Thyroid gland (tissue), 4 donors: ENCODE results near the gene DHDH. TPM values are rescaled to one million over a fixed set of nuclear protein-coding genes. Genes with fewer than 3 reads are reported as not detected.

ENCODE experiments used
- DNase-seq, 2 donors: peaks; one replicate each; pipeline ENCODE4 v3.0.0-alpha.2; 2019
- H3K27ac ChIP-seq, 3 donors: fragments of 200-600 bp; sonication (generic); 1 replicate in 2 of 3; 2 replicates in 1 of 3; pipeline ENCODE4 v1.5.1; 2016 to 2019; ENCODE audit warnings: mild to moderate bottlenecking in 1 of 3, moderate library complexity in 1 of 3
- H3K27me3 ChIP-seq: fragments of 200-600 bp; sonication (generic); one replicate; pipeline ENCODE4 v1.5.1; 2019
- H3K36me3 ChIP-seq, 2 donors: fragments of 200-600 bp; sonication (generic); one replicate each; pipeline ENCODE4 v1.5.1; 2016 to 2019
- H3K4me1 ChIP-seq, 2 donors: fragments of 200-600 bp; sonication (generic); one replicate each; pipeline ENCODE4 v1.5.1; 2017 to 2019
- H3K4me3 ChIP-seq, 3 donors: fragments of 200-600 bp; sonication (generic); replicated peaks in 1 of 3; 1 replicate in 2 of 3; 2 replicates in 1 of 3; pipeline ENCODE4 v1.5.1; 2016; ENCODE audit warnings: mild to moderate bottlenecking in 1 of 3
- H3K9me3 ChIP-seq: fragments of 200-600 bp; sonication (generic); one replicate; pipeline ENCODE4 v1.5.1; 2017
- CTCF ChIP-seq, 6 experiments: fragments of 200-600 bp in 3 of 6; fragments of 450-650 bp in 3 of 6; sonication (generic) in 3 of 6; IDR thresholded peaks; one replicate each; pipeline ENCODE4 v1.5.1; 2016 to 2019; ENCODE audit warnings: antibody characterized with exemption in 6 of 6, mild to moderate bottlenecking in 2 of 6, inconsistent platforms in 1 of 6, moderate library complexity in 1 of 6
- POLR2A ChIP-seq, 2 donors: fragments of 450-650 bp; IDR thresholded peaks; one replicate each; pipeline ENCODE4 v1.6.1; 2017; ENCODE audit warnings: antibody characterized with exemption in 2 of 2, mild to moderate bottlenecking in 2 of 2, moderate library complexity in 1 of 2
- WGBS, 2 donors: methylation state at CpG; one replicate each; pipeline ENCODE4 v1.1.5; 2017; 5-methylcytosine and 5-hydroxymethylcytosine counted together
- intact Hi-C: fragments of 100-400 bp; cut with DNase I; formaldehyde crosslinking; loops from one replicate; pipeline ENCODE4 v1.15.1; 2023
- total RNA-seq, 4 donors: library from RNA; depleted of rRNA; stranded (reverse); fragments of >200 nt; gene quantifications; one replicate each; pipeline ENCODE4 v1.2.3, GENCODE V29; 2016

DHDH gene
- total RNA-seq, 4 donors from 2014 or later: not detected

GRCh38 chr19:48910803-48911202 lies 22.7 kb upstream of the DHDH start:
- no peak overlapping the region for H3K4me3 ChIP-seq
- DNase-seq: no peak
- TF ChIP-seq CTCF (IDR thresholded peaks at IDR 0.05) (no peak), POLR2A (IDR thresholded peaks at IDR 0.05) (no peak)
- H3K36me3 ChIP-seq: peaks cover 65 to 84% of the 10 kb centered on the region in 2 donors
- no peaks in the 10 kb centered on the region for H3K9me3 ChIP-seq
- H3K27me3 ChIP-seq: no peaks in the 10 kb centered on the region
- intact Hi-C loops: no loop called here
- no peak overlapping the region for H3K27ac ChIP-seq
- no peaks in the 10 kb centered on the region for H3K4me1 ChIP-seq
- 95 to 100% methylated on average over 2 of the region's 2 CpGs for WGBS, 2 donors

DNA sequence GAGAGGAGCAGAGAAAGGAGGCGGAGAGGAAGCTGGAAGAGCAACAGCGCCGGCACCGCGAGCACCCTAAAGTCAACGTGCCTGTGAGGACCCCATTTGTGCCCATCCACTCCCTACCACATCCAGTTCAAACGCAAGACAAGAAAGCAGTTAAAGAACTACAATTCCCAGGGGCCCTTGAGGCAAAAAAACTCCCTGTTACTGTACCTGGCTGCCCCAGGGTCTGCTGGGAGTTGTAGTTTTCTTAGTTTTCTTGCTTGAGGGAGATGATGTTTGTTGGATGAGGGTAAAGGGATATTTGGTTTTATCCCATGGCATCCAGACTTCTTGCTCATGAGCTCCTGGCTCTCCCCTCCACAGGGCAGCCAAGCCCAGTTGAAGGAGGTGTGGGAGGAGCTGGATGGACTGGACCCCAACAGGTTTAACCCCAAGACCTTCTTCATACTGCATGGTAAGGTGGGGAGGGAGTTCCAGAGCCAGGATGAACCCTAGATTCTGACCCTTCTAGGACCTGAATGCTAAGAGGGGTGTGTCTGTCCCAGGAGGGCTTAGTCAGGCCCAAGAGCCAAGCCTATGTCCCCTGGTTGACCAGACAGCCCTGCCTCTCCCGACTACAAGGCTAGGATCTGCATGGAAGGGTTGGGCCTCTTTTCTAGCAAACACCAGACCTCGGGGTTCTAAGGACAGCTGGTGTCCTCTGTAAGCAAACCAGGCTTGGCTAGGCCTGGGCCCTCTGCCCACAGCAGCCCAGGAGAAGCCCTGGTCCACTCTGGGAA lies 20.2 kb upstream of the DHDH start:
- intact Hi-C loops: no loop called here
- Histone ChIP-seq H3K4me1 (no peaks in the 10 kb centered on the region), H3K9me3 (no peaks in the 10 kb centered on the region), H3K27ac (no peak overlapping the region), H3K4me3 (no peak overlapping the region), H3K27me3 (no peaks in the 10 kb centered on the region), H3K36me3 (peaks cover 77% of the 10 kb centered on the region in 2 donors)
- DNase-seq: no peak
- TF ChIP-seq CTCF (IDR thresholded peaks at IDR 0.05) (no peak), POLR2A (IDR thresholded peaks at IDR 0.05) (no peak)
- WGBS, 2 donors: 90 to 92% methylated on average over 8 to 9 of the region's 9 CpGs

- Histone ChIP-seq H3K36me3 (peaks cover 80 to 84% of the 10 kb centered on the region in 2 donors), H3K4me3 (no peak overlapping the region), H3K27me3 (no peaks in the 10 kb centered on the region), H3K9me3 (no peaks in the 10 kb centered on the region), H3K27ac (no peak overlapping the region), H3K4me1 (no peaks in the 10 kb centered on the region)
- intact Hi-C loops: no loop called here
- TF ChIP-seq POLR2A (IDR thresholded peaks at IDR 0.05) (no peak), CTCF (IDR thresholded peaks at IDR 0.05) (no peak)
- WGBS, 2 donors: 94 to 98% methylated on average over 8 of the region's 8 CpGs
- DNase-seq: no peak
Observed at GRCh38 chr19:48914181-48914580, 19.3 kb upstream of the DHDH start.

DNA sequence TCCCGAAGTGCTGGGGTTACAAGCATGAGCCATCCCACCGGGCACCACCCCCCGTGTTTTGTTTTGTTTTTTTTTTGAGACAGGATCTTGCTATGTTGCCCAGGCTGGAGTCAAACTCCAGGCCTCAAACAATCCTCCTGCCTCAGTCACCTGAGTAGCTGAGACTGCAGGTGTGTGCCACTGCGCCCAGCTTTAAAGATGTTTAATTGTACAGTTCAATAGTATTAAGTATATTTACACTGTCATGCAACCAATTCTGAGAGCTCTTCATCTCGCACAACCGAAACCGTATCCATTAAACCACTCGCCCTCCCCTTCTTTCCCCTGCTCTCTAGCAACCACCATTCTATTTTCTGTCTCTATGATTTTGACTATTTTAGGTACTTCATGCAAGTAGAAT lies 17.7 kb upstream of the DHDH start:
- no peaks in the 10 kb centered on the region for H3K27me3 ChIP-seq
- no peak for DNase-seq
- H3K9me3 ChIP-seq: no peaks in the 10 kb centered on the region
- WGBS, 2 donors: 82 to 83% methylated on average over 8 of the region's 8 CpGs
- H3K4me1 ChIP-seq: no peaks in the 10 kb centered on the region
- H3K4me3 ChIP-seq: no peak overlapping the region
- no peak overlapping the region for H3K27ac ChIP-seq
- intact Hi-C loops: no loop called here
- peaks cover 70 to 73% of the 10 kb centered on the region in 2 donors for H3K36me3 ChIP-seq
- TF ChIP-seq POLR2A (IDR thresholded peaks at IDR 0.05) (no peak), CTCF (IDR thresholded peaks at IDR 0.05) (no peak)

DNA sequence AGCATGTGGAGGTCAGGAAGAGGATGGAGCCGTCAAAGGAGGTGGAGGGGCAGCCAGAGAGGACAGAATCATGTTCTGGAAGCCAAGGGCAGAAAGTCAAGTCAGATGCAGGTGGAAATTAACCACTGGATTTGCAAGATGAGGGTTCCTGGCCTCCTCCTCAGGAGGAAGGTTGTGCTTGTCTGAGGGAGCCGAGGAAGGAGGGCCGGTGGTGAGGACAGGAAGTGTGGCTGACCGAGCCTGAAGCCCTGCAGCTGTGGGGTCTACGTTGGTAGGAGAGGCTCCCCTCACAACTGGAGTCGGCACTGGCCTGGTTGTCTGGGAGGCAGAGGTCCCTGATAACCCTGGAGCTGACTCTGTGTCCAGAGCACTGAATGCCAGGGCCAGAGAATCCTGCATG lies 15.4 kb upstream of the DHDH start:
- WGBS, 2 donors: 89 to 90% methylated on average over 5 to 6 of the region's 6 CpGs
- no peak for TF ChIP-seq POLR2A (IDR thresholded peaks at IDR 0.05)

More for the DNA sequence above, 15.4 kb upstream of the DHDH start:
- no peaks in the 10 kb centered on the region for H3K27me3 ChIP-seq
- no peak for DNase-seq
- no peak overlapping the region for H3K4me3 ChIP-seq
- H3K27ac ChIP-seq: no peak overlapping the region
- no peaks in the 10 kb centered on the region for H3K9me3 ChIP-seq
- peaks cover 61% of the 10 kb centered on the region in 2 donors for H3K36me3 ChIP-seq
- no peaks in the 10 kb centered on the region for H3K4me1 ChIP-seq
- intact Hi-C loops: no loop called here
